Stimulated activated naive CD4-positive, alpha-beta T cell (primary cell): ENCODE data around the gene MICAL1.
A peak's percentile ranks its signal among the peaks of the same experiment; 100 is the strongest.

Source experiments
- DNase-seq, 6 experiments: peaks; one replicate each; lab custom pipeline; 2025; lab: John Stamatoyannopoulos, UW

The MICAL1 gene

GRCh38 chr6:109455437-109456110, at the start of gene MICAL1:
TSS of gene MICAL1 (minus strand) at chr6:109455772. CDS start at chr6:109454196, 1,576 bp downstream.
- DNase-seq: peak; percentile 63 to 81 (median 77)

- DNase-seq: no peak
These were observed 48.0 kb upstream of the MICAL1 start for GRCh38 chr6:109503327-109504224.

GRCh38 chr6:109498936-109499335, 43.4 kb upstream of the MICAL1 start:
- DNase-seq: no peak

DNA sequence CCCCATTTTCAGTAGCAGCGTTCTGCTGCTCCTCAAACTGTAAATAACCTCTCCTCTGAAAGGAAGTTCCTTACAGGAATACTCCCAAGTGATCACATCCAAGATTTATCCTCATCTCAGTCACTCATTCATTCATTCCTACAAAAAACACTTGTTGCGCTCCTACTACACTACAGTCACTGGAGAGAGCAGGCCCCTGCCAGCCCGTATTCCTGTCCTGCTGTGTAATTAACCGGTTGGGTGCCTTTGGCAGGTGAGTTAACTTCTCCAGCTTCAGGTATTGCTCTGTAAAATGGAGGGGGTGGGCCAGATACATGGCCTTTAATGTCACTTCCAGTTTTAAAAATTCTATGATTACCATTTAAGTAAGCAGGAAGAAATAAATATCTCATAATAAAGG, 42.5 kb upstream of the MICAL1 start:
- DNase-seq: no peak

- no peak for DNase-seq
These were observed 40.6 kb upstream of the MICAL1 start for GRCh38 chr6:109496036-109496772.

GRCh38 chr6:109493865-109494264, 38.3 kb upstream of the MICAL1 start:
- DNase-seq: no peak

DNA sequence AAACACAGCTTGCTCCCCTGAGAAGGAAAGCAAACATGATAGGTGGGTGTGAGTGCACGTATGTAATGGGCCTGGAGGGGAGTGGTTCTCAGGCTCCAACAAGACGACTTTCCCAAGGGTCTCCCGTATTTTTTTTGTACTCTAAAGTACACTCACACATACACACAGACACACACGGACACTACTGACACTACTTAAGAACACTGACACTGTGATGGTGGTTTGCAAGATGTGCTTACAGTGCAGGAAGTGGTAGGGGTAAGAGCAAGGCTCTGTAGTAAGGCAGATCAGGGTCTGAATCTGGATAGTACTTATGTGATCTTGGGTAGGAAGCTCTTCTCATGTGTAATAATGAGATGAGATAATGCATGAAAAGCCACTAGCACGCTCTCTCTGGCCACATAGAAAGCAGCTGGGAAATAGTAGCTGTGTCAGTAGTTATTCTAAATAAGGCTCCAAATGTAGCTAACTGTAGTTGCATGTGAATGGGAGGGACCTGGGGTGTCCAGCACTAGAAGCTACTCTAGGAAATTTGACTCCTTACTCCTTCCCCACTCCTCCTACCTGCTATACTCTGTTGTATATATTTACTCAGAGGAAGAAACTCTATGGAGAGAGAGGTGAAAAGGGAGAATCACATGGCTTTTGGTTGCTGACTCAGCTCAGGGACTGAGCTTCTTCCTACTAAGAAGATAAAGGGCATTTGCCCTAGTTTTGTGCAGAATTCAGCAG, 35.8 kb upstream of the MICAL1 start:
- DNase-seq: peak in 3 of 6 experiments; percentile 17 to 45 (median 44)

- no peak for DNase-seq
These were observed 35.1 kb upstream of the MICAL1 start for GRCh38 chr6:109490713-109491112.

DNA sequence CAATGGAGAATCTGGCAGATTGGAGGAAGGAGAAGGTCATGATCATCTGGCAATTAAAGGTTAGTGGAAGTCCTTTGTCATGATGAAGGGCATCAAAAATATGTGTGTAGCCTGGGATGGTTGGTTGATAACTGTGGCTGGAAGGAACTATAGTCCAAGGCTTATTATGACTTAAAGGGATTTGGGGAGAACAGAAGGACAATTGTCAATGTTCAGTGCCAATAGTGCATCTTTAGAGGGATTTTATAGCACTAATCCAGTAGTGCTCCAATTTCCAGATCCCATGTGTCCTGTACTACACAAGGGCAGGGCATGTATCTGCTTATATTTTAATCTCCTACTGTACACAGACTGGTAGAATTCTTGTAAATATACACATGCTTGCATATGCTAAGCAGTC, 32.4 kb upstream of the MICAL1 start:
- no peak for DNase-seq

DNA sequence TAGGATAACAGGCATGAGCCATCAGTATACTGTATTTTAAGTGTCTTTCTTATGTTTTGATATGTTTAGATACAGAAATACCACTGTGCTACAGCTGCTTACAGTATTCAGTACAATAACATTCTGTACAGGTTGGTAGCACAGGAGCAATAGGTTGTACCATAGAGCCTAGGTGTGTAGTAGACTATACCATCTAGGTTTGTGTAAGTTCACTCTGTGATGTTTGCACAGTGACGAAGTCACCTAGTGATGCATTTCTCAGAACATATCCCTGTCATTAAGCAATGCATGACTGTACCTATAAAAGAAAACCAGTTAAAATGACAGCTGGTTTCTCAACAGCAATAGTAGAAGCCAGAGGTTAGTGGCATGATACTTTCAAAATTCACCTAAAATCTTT, 30.5 kb upstream of the MICAL1 start:
- no peak for DNase-seq

- DNase-seq: no peak
These were observed 29.8 kb upstream of the MICAL1 start for GRCh38 chr6:109485266-109485935.

DNA sequence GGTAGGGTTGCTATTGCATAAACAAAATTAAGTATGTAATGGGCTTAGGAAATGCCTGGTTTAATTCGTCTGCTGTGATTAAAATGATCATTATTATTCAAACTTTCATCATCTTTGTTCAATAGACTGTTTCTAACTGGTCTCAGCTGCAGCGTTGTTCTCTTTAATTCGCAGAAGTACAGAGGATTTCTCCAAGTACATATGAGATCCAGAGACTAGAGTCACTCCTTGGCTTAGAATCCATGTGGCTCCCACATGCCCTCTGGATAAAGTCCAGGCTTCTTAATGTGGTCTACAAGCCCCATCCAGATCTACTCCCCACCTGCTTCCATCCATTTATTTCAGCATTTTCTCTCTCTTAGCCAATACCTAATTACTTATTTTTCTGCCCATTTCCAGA, 28.6 kb upstream of the MICAL1 start:
- no peak for DNase-seq

DNA sequence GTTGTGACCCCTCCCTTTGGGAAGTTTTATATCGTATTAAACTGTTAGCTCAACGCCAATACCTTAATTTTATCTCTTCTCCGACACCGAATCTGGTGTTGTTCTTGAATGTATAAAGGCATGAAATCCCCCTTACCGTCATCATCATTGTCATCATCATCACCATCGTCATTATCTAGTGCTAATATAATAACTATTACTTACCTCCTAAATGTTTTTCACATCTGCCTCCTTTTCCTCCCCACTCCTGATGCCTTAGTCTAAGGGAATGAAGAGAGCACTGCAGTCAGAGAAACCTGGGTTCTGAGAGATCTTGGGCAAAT, 28.1 kb upstream of the MICAL1 start:
- peak in 2 of 6 experiments; percentile 24 to 38 for DNase-seq

GRCh38 chr6:109482905-109483734, 27.5 kb upstream of the MICAL1 start, which contains the start of gene ZBTB24:
TSS of gene ZBTB24 (minus strand) at chr6:109483219. CDS start at chr6:109482026, 1,193 bp downstream.
- peak; percentile 84 to 91 (median 88) for DNase-seq

DNA sequence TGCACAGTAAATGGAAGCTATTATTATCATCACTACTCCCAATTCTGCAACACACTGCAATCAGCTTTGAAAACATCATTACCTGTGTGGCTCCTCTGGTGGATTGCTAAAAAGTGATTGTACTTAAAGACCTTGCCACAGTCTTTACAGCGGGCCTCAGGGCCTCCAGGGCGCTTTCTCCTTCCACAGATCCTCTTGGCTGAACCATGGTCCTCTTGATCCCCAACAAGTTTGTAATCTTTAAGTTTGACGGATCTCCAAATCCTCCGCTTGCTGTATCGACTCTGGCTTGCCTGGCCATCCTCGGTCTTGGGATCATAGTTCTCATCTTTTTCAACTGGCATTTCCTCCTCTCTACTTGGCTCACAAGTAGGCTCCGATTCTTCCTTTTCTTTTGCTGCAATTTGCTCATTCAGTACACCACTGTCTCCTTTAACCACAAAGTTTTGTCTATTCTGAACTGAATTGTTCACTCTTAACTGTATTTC, 25.5 kb upstream of the MICAL1 start:
- DNase-seq: no peak

DNA sequence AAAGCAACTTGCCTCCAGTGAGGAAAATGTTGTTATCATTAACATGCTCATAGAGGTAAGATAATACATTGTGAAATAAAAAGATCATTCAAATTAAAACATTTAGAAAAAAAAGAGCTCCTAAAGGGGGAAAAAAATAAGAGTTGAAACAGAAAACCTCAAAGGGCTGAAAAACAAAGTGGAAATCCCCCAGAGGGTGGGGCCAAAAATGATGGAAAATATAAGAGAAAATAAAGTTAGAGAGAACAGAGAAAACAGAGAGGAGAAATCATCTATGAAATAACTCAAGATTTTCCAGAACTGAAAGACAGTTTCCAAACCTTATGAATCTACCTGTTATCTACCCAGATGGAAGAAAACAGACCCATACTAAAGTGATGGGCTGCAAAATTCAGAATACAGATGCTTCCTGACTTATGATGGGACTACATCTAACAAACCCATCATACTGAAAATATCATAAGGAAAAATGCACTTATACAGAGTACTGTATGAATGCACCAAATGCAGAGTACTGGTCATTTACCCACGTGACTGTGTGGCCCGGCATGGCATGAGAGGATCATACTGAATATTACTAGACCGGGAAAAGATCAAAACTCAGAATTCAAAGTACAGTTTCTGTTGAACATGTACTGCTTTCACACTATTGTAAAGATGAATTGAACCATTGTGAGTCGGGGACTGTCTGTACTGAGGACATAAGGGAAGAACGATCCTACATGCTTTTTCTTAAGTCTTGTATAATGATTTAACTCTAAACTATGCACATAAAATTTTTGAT, 23.5 kb upstream of the MICAL1 start:
- peak in 3 of 6 experiments; percentile 7 to 25 (median 17) for DNase-seq

GRCh38 chr6:109478222-109478805, 22.7 kb upstream of the MICAL1 start:
- DNase-seq: no peak

- no peak for DNase-seq
These were observed 22.2 kb upstream of the MICAL1 start for GRCh38 chr6:109477725-109478124.

DNA sequence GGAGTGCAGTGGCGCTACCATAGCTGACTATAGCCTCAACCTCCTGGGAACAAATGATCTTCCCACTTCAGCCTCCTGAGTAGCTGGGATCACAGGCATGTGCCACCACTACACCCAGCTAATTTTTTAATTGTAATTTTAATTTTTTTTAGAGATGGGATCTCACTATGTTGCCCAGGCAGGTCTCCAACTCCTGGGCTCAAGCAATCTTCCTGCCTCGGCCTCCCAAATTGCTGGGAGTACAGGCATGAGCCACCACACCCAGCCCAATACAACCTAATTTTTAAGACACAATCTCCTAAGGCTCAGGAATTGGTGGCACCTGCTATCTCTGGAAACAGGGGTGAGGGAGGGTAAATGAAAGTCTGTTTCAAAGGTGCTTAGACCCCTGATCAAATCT, 21.6 kb upstream of the MICAL1 start:
- DNase-seq: no peak
